Measurements from ENCODE around the gene SLC2A11. TPM values are rescaled to one million over a fixed set of nuclear protein-coding genes. Genes with fewer than 3 reads are reported as not detected.
A peak's percentile ranks its signal among the peaks of the same experiment; 100 is the strongest.

SLC2A11 gene
- total RNA-seq, 1 donor from 2014 or later, result not detected

DNA sequence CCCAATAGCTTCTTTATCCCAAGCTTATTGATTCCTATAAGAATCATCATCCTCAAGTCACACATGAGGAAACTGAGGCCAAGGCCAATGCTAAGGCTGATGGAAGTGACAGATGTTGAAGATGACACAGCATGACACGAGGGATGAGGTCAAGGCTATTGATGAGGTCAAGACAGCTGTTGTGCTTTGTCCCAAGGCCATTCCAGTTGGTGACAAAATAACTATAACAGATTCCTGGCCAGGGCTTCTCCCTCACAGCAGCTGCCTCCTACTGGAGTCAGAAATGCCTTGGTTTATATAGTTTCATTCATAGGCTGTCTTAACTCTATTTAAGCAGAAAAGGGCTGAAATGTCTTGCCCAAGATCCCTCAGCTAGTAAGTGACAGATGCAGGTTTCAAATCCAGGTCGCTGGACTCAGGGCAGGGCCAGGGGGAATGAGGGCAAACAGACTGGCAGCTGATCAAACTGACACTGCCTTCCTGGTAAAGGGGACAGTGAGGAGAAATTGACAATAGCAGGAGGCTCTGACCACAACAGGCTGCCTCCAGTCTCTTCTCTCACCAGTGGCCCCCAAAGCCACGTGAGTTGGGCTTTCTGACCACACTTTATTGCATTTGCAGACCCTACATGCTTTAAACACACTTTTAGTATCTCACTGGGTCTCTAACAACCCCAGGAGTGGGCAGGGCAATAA lies 53.0 kb downstream of the SLC2A11 start:
- Histone ChIP-seq H3K36me3 (no peaks in the 10 kb centered on the region), H3K4me1 (peaks cover 0 to 5% of the 10 kb centered on the region in 2 donors), H3K9me3 (no peaks in the 10 kb centered on the region), H3K27ac (no peak overlapping the region), H3K4me3 (no peak overlapping the region), H3K27me3 (no peaks in the 10 kb centered on the region)
- TF ChIP-seq, protein P1, sequence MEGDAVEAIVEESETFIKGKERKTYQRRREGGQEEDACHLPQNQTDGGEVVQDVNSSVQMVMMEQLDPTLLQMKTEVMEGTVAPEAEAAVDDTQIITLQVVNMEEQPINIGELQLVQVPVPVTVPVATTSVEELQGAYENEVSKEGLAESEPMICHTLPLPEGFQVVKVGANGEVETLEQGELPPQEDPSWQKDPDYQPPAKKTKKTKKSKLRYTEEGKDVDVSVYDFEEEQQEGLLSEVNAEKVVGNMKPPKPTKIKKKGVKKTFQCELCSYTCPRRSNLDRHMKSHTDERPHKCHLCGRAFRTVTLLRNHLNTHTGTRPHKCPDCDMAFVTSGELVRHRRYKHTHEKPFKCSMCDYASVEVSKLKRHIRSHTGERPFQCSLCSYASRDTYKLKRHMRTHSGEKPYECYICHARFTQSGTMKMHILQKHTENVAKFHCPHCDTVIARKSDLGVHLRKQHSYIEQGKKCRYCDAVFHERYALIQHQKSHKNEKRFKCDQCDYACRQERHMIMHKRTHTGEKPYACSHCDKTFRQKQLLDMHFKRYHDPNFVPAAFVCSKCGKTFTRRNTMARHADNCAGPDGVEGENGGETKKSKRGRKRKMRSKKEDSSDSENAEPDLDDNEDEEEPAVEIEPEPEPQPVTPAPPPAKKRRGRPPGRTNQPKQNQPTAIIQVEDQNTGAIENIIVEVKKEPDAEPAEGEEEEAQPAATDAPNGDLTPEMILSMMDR (IDR thresholded peaks at IDR 0.05), result no peak
- intact Hi-C loops (cut with DNase I), result no loop called here
- DNase-seq (ENCODE audit: low spot score in 2 of 2), result peak in 1 of 2 donors; percentile 35

DNA sequence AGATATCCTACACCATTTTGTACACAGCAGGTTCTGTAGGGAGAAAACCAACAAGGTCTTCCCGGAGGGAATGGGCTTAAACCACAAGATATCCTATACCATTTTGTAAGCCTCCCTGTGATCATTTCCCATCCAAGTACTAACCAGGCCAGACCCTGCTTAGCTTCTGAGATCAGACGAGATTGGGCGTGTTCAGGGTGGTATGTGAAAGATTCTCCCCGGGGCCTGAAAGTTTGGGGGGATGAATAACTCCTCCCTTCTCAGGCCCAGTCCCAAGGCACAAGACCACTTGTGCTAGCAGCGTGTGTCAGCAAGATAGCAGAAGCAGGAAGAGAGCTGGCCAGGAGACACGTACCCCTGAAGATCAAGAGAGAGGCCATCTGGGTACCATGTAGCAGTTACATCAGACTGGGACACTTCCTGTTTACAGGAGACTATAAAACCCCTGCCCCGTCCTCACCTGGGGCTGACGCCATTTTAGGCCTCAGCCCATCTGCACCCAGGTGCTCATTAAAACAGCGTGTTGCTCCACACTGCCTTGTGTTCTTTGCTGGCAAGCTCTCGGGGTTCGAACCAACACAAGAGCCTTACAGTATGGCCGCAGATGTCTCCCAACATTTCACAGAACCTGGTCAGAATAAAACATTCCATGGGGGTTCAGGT lies 53.8 kb downstream of the SLC2A11 start:
- Histone ChIP-seq H3K27me3 (no peaks in the 10 kb centered on the region), H3K4me3 (no peak overlapping the region), H3K9me3 (no peaks in the 10 kb centered on the region), H3K36me3 (no peaks in the 10 kb centered on the region), H3K27ac (no peak overlapping the region), H3K4me1 (peaks cover 0 to 5% of the 10 kb centered on the region in 2 donors)
- peak in 1 of 2 donors; percentile 50 for DNase-seq (ENCODE audit: low spot score in 2 of 2)
- TF ChIP-seq, protein P1 (IDR thresholded peaks at IDR 0.05), result no peak
- intact Hi-C loops (cut with DNase I), result no loop called here

DNA sequence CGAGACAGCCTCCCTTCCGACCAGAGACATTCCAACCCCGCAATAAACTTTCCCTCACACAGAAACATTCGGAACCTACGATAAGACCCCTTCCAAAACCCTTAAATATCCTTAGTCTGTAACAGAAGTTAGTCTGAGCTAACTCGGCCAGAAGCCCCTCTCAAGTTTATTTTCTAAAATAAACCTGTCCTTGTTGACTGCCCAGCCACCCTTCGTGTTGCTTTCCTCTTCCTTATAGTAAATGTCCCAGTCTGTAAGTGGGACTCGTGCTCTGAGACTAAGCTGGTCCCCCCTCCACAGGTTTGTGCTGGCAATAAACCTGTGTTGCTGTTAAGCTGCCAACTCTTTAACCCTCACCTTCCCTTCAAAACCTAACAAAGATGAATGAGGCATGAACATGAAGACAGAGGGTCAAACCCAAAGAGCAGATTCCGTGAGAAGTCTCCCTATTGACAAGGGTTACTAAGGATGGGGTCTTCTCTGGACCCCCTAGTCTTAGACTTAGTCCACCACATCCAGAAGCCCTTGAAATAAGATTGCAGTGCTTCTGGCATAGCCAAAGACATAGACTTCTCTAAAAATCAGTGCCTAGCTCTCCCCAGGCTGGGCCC lies 54.7 kb downstream of the SLC2A11 start:
- Histone ChIP-seq H3K4me3 (no peak overlapping the region), H3K27ac (no peak overlapping the region), H3K36me3 (no peaks in the 10 kb centered on the region), H3K4me1 (peaks cover 0 to 5% of the 10 kb centered on the region in 2 donors), H3K9me3 (no peaks in the 10 kb centered on the region), H3K27me3 (no peaks in the 10 kb centered on the region)
- TF ChIP-seq, protein P1 (IDR thresholded peaks at IDR 0.05), result no peak
- DNase-seq (ENCODE audit: low spot score in 2 of 2), result peak in 1 of 2 donors; percentile 30
- intact Hi-C loops (cut with DNase I), result no loop called here

DNA sequence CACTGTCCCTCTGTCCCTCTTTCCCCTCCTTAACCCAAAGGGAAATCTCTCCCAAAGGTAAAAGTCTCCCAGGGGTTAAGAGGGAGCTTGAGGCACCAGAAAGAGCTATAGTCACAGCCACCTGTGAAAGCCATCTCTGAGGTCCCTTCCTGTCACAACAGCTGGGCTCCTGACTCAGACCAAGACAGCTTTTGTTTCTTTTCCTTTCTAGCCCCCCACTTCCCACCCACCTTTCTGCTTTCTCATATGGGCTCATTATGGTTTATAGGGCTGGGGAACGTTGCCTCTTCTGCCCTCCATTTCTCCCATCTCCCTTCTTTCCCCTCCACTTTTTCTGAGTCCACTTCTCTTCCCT lies 55.6 kb downstream of the SLC2A11 start:
- H3K4me1 ChIP-seq, result peaks cover 0 to 5% of the 10 kb centered on the region in 2 donors
- no peaks in the 10 kb centered on the region for H3K9me3 ChIP-seq
- H3K27me3 ChIP-seq, result no peaks in the 10 kb centered on the region
- peak overlapping the region; percentile 80 to 89 for H3K27ac ChIP-seq
- peak overlapping the region; percentile 59 to 66 for H3K4me3 ChIP-seq
- H3K36me3 ChIP-seq, result no peaks in the 10 kb centered on the region
- intact Hi-C loops (cut with DNase I), result loop anchor here (1.0 kb wide), 1 partner anchor 18 kb away; no protein-coding TSS in a partner anchor
- TF ChIP-seq, protein P1 (IDR thresholded peaks at IDR 0.05), result no peak
- DNase-seq (ENCODE audit: low spot score in 2 of 2), result no peak

DNA sequence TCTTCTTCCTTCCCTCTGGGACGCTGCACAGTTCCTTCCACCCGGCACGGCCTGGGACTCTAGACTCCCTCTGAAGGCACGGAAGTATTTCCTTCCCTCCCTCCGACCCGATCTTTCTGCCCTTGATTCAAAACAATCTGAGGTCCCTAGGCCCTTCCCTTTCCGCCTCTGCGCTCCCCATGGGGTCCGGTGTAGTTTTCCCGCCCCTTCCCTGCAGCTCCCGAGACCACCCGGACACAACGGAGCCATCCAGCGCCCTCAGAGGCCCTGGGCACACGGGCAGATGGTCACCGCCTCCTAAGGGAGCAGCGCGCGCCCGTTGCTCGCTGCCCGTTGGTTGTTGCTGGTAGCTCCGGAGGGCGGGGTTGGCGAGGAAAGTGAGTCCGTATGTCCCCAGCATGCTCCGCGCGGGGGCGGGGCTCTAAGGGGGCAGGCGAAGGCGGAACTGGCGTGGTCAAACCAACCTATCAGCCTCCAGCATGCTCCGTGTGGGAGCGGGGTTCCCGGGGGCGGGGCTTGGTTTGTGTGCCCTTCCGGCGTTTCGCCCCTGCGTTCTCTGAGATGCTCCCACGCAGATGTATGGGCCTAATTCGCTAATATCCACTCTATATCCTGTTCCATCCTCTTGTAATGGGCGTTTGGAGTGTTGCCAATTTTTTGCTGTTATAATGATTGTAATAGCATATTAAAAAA lies 56.1 kb downstream of the SLC2A11 start:
- Histone ChIP-seq H3K4me1 (peaks cover 0 to 5% of the 10 kb centered on the region in 2 donors), H3K4me3 (peak overlapping the region; percentile 59 to 66), H3K27me3 (no peaks in the 10 kb centered on the region), H3K27ac (peak overlapping the region; percentile 80 to 89), H3K9me3 (no peaks in the 10 kb centered on the region), H3K36me3 (no peaks in the 10 kb centered on the region)
- peak; percentile 99 to 100 for DNase-seq (ENCODE audit: low spot score in 2 of 2)
- TF ChIP-seq, protein P1 (IDR thresholded peaks at IDR 0.05), result no peak
- intact Hi-C loops (cut with DNase I), result loop anchor here (1.0 kb wide), 1 partner anchor 19 kb away; no protein-coding TSS in a partner anchor

Measured in ascending aorta (tissue), 2 donors.